ENCODE data around the gene PCCA.
"Not testable (repeated sequence)": the region's sequence is repeated elsewhere in the genome, so short reads cannot be mapped to it uniquely, and the experiment has no call there.

PCCA gene

DNA sequence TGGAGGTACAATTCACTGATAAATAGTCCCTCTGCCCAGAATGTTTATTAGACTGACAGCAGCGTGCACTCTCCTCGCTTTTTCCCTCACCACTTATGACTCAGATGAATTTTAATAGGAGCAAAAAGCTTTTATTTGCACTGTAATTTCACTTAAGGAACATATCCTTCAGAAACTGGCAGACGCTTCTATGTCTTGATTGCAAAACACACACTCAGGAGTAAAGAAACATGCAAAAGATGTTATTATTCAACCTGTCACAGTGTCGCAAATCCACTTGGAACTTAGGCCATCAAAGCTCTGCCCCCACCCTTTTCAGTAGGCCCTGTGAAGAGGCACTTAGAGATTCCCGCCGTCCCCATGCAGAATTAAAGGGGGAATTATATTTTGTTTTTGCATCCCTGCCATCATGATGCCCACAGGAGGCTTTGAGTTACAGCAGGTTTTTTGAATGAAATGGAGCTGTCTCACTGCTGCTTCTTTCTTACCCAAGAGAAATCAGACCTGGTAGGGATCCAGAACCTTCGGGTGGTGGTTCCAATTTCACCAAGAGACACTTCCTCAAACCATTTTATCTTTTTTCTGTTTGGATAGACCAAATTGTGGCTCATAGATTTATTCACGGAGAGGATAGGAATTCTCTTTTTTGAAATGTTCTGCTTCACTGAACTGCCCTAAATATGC lies 425.2 kb downstream of the PCCA start:
- DNase-seq: no peak

- DNase-seq: peak; percentile 89
Measured at GRCh38 chr13:100514788-100515409, 426.0 kb downstream of the PCCA start.

DNA sequence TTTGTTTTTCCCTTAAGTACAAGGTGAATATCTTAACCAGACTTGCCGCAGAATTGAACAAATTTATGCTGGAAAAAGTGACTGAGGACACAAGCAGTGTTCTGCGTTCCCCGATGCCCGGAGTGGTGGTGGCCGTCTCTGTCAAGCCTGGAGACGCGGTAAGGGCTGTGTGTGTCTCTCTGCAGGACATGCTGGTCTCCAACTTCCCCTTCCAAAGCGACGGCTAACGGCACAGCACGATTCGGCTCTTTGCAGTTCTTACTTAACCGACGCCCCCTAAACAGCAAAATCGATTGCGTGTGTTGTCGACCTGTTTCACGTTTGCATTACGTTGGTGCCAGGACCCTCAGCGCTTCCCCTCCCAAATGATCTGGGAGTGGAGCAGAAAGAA lies 426.5 kb downstream of the PCCA start:
- DNase-seq: no peak

DNA sequence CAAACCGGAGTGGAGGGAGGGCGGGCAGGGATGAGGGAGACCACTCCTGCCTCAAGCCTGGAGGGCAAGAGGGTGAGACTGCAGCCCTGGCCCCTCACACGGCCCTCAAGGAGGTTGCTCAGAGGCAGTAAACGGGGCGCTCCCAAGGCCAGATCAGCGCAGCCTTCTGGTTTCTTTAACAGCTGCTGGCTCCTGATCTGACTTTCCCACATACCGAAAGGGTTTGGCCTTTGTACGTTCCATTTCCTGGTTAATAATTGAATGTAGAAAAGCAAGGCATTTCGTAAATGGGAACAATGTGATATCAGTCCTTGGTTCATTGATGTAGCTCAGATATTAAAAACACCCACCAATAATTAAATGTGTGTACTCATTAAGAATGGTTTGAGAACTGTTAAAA lies 428.2 kb downstream of the PCCA start:
- DNase-seq: no peak

GRCh38 chr13:100517728-100518127 lies 428.8 kb downstream of the PCCA start:
- no peak for DNase-seq

GRCh38 chr13:100518394-100519062 lies 429.6 kb downstream of the PCCA start:
- no peak for DNase-seq

- DNase-seq: no peak
Measured at GRCh38 chr13:100519626-100520025, 430.7 kb downstream of the PCCA start.

DNA sequence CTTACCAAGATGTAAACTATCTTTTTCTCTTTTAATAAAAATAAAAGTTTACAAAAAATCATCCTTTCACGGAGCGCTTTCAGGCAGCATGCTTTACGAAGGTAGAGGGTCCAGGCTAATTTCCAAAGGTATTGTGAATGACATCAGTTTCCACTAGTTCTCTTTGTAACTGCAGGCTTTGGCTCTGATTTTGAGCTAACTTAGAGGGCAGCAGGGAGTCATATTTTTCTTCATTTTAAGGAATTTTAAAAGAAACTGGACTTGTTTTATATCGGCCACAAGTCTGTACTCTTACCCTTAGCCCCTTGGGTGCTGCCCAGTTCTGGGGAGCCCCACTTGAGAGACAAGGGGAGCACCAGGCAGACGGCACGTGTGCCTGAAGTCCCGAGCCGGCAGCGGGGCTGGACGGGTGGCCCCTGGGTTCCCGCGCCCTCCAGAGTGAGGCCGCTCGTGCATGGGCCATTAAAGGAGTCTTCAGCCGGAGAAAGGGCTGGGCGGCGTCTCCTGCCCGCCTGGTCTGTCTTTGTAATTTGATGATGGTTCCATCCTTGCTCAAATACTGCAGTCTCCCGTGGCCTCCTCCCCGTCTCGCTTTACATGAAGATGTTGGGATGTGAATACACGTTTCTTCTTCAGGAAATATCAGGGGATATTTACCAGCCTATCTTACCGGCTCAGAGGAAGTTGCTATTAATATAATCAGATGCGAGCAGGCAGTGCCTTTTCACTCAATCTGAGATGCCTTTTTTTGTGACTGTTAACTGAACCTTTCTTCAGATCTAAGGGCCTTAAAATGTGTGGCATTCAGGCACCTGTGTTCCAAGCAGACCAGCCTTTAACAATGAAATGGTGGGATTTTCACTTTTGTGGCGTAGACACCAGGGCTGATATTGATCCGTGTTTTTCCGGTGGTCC lies 432.3 kb downstream of the PCCA start:
- no peak for DNase-seq

DNA sequence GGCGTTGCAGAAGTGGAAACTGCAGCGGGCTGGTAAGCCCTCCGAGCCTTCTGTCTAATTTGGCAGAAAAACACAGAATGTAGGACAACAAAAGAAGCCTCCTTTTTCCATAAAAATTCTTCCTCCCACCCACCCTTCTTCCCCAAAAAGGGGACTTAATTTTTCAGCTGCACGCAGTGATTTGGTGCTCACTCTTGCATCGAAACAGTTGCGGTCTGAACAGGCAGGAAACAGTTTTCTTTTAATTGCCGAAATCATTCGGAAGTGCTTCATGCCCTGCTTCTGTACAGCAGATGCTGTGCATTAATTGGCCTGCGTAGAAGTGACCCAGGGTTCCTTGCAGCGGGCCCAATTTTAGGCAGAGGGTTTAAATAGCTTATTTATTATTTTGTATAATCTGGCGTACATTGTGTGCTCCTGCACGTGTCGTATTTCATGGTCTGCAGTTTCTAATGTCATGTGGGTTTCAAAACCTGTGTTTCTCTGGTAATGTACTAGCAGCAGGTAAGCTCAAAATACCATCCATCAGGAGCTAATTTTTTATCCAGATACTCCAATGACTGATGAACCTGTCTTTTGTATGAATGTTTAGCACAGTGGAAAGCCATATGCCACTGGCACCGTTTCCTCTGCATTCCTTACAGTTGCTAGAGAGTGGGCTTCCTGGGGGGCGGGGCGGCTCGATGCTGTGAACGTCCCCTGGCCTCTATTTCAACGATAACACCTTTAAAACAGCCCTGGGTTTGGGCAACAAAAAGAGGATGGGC lies 433.1 kb downstream of the PCCA start:
- DNase-seq: no peak

DNA sequence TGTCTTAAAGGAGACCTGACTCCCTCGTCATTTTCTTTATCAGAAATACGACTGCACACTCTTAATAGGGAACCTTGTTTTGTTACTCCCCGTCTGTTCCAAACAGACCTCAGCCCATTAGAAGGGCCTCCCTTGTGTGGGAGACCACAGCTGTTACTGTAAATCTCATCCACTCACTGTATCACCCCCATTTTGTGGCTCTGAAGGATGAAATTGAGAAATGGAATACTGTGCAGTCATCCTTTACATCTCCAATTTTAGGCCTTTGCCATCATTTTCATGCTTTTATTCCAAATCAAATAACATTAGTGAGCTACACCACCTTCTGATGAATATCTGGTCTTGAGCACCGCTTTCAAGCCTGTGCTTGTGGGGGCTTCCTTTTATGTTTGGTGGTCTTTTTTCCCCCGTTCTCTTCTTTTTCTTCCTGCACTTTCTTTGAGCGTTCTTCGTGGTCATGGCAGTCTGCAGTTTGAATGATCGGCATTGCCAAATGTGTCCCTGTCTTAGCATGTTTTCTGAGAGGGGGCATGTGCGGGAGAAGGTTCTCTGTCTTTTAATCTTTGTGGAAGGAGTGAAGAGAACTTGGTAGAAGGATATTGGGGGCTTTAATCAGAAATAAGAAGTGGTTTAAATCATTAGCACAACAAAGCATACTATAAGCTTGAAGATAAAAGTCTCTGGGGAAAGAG lies 433.9 kb downstream of the PCCA start:
- no peak for DNase-seq

DNA sequence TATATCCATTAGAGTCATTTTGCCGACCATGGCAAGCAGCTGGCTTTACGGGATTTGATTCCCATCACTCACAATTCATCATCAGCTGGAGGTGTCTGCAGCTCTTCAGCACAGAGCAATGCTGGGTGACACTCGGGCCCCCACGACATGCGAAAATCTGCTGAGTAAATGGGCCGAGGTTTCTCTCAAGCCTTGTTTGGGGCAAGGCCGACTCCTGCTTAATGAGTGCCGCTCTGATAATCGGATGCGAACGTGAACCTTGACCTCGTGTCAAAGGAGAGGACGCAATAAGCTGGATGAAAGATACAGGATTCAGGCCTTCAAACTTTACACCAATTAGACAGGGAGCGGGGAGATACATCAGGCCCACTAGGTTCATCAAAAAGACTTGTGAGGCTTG lies 434.5 kb downstream of the PCCA start:
- DNase-seq: no peak

DNA sequence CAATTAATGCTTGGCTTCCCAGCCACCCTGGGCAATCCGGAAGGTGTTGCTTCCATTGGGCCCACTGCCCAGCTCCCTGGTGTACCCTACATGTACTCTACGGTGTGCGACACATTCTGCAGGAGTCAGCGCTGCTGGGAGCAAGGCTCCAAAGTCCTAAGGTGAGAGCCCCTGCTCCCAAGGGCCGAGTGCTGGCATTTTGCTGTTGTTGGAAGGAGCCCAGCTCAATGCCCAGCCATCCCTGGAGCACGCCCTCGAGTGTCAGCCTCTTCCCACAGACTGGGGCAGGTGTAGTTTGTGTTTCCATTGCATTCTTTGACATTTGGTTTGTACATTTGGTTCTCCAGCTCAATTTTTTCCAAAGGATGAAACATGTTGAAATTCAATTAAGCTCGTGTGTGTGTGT lies 435.1 kb downstream of the PCCA start:
- no peak for DNase-seq

GRCh38 chr13:100524688-100525087 lies 435.8 kb downstream of the PCCA start:
- DNase-seq: not testable (repeated sequence)

DNA sequence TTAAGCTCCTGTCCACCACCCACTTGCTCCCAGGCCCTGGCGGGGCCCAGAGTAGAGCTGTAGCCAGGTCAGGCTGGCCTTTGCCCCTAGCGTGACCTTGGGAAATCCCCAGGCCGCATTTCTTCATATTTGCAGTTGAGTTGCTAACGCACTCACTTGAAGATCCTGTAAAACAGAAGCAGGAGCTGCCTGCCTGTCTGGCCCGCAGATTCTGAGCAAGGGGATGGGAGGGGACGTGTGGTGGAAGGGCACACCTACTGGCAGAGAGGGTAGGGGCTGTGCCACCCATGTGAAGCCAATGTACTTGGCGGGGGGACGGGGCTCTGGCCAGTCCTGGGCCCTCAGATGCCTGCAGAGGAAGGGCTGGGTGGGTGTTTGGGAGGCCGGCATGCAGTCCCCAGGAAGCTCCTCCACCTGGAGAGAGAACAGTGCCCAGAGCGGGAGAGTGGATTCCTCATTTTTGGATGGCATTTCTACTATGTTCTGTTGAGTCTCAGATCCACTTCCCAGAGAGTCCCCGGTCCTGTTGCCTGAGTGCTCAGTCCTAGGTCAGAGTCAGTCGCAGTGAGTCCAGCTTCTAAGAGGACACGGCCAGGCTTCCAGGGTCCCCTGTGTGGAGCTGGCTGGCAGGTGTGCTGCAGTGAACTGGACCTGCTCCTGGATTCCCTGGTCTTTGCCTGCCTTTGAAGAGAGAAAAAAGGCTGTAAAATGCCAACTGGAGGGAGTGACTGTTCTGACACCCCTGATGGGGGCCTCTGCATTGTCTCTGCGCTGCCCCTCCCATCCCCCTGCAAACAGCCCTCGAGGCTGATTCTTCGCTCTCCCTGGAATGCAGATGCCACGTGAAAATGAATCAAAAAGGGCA lies 436.8 kb downstream of the PCCA start:
- DNase-seq: no peak

GRCh38 chr13:100526318-100527000 lies 437.6 kb downstream of the PCCA start:
- no peak for DNase-seq

GRCh38 chr13:100527644-100528043 lies 438.8 kb downstream of the PCCA start:
- DNase-seq: no peak

DNA sequence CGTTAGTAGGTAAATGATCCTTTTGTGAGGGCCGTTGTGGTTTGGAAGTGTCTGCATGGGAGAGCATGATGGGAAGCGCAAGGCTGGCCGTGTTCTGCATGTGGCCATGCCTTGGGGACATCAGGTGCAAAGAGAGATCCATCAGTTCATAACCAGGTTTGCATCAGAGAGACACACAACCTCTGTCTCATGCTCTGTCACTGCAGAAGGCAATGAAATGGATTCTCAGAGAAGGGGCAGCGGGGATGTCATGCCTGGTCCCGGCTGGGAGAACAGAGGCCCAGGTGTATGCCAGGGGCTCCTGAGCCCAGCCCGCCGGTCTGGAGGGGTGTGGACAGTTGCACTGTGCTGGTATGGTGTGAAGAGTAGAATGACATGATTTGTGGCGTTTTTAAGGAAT lies 439.5 kb downstream of the PCCA start:
- DNase-seq: no peak

DNA sequence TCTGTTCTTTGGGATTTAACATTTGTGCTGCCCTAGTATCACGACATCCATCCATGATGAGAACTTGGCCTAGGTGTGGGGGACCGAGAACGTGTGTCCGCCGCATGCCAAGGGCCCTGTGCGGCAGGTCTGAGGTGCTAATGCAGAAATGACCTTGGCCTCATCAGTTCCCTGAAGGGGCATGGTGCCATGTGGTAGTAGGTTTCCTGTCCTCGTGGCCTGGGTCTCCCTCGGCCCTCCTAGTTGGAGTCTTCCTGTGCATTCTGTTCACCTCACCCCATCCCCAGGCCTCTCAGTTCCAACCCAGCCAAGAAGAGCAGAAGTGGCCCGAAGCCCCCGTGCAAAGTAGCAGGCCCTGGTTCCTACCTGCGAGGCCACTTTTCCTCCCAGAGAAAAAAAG lies 439.9 kb downstream of the PCCA start:
- no peak for DNase-seq

- DNase-seq: no peak
Measured at GRCh38 chr13:100529666-100530377, 440.9 kb downstream of the PCCA start.

Data from activated effector memory CD4-positive, alpha-beta T cell treated with anti-CD3 and anti-CD28 coated beads, Interleukin-2, amount 50 U/mL, for 16 hours (primary cell).